HCT116 (cell line): ENCODE results near the gene DCAF5. TPM values are rescaled to one million over a fixed set of nuclear protein-coding genes. Genes with fewer than 3 reads are reported as not detected.
A peak's percentile ranks its signal among the peaks of the same experiment; 100 is the strongest.

Source experiments
- ATAC-seq: fragments of 200-7000 bp; cut with Tn5 transposase; 2 replicates; pipeline ENCODE4 v1.9.1; 2020; ENCODE audit warnings: mild to moderate bottlenecking, moderate library complexity
- BruUV-seq: library from RNA; stranded (reverse); fragments of 400-500 nt; replicated peaks from 2 replicates; lab custom pipeline; 2021; lab: Mats Ljungman, UMichigan
- CTCF ChIA-PET: fragments of 300-600 bp; sonication (Branson Sonifier 250); formaldehyde crosslinking; loops from one replicate; lab custom pipeline; 2021; ENCODE audit warnings: antibody characterized with exemption; lab: Charles Lee
- POLR2A ChIA-PET: fragments of 300-600, 350-600 bp; sonication (Branson Sonifier 250); formaldehyde crosslinking; loops from one replicate; lab custom pipeline; 2021; ENCODE audit warnings: antibody characterized with exemption; lab: Charles Lee
- RAD21 ChIA-PET, 2 experiments: fragments of 300-600 bp; sonication (Branson Sonifier 250); formaldehyde crosslinking; loops; one replicate each; lab custom pipeline; 2023; ENCODE audit warnings: low total read pairs in 2 of 2; ENCODE audit not compliant: uncharacterized antibody in 2 of 2, unreplicated experiment in 2 of 2, low non-redundant PET in 1 of 2; lab: Charles Lee
- DNase-seq: peaks from one replicate; pipeline ENCODE4 v3.0.0-alpha.2; 2010; ENCODE audit warnings: low read depth, low spot score
- H2AFZ ChIP-seq: fragments of 200-600 bp; shearing (Covaris generic), sonication (generic); 2 replicates; pipeline ENCODE4 v1.6.1; 2017; ENCODE audit warnings: low read depth, mixed run types, mixed read lengths, antibody characterized with exemption, low read length; ENCODE audit not compliant: poor library complexity, severe bottlenecking
- H3K27ac ChIP-seq: 2 replicates; pipeline ENCODE4 v1.5.1; 2012; ENCODE audit warnings: low read depth, low read length
- H3K27me3 ChIP-seq: fragments of 200-600 bp; sonication (generic); 2 replicates; pipeline ENCODE4 v1.6.1; 2016; ENCODE audit warnings: mixed run types, low read length, mixed read lengths; ENCODE audit not compliant: insufficient read depth
- H3K36me3 ChIP-seq, 2 experiments: fragments of 200-500 bp in 1 of 2; fragments of 200-600 bp in 1 of 2; sonication (Bioruptor generic) in 1 of 2; sonication (generic) in 1 of 2; 2 replicates each; pipeline versions ENCODE4 v1.5.1 to v1.6.1; 2014 to 2016; ENCODE audit warnings: low read length in 2 of 2, inconsistent platforms in 1 of 2, mixed read lengths in 1 of 2, mixed run types in 1 of 2; ENCODE audit not compliant: insufficient read depth in 2 of 2, control insufficient read depth in 1 of 2
- H3K4me1 ChIP-seq, 2 experiments: fragments of 200-600 bp in 1 of 2; sonication (generic) in 1 of 2; 2 replicates each; pipeline versions ENCODE4 v1.5.1 to v1.6.1; 2012 to 2017; ENCODE audit warnings: low read length in 2 of 2, inconsistent platforms in 1 of 2, mild to moderate bottlenecking in 1 of 2, mixed read lengths in 1 of 2, mixed run types in 1 of 2, moderate library complexity in 1 of 2; ENCODE audit not compliant: insufficient read depth in 2 of 2, control insufficient read depth in 1 of 2
- H3K4me2 ChIP-seq: fragments of 200-600 bp; sonication (generic); 2 replicates; pipeline ENCODE4 v1.6.1; 2017; ENCODE audit warnings: mixed run types, low read length, mixed read lengths
- H3K4me3 ChIP-seq, 2 experiments: fragments of 200-600 bp in 1 of 2; sonication (generic) in 1 of 2; replicated peaks in 1 of 2; 2 replicates each; pipeline ENCODE4 v1.5.1; 2011 to 2016; ENCODE audit warnings: low read length in 2 of 2, control low read depth in 1 of 2, low read depth in 1 of 2, mild to moderate bottlenecking in 1 of 2, mixed read lengths in 1 of 2, mixed run types in 1 of 2
- H3K79me2 ChIP-seq: fragments of 200-600 bp; sonication (generic); 2 replicates; pipeline ENCODE4 v1.6.1; 2017; ENCODE audit warnings: mild to moderate bottlenecking, mixed run types, low read length, moderate library complexity, mixed read lengths; ENCODE audit not compliant: insufficient read depth
- H3K9ac ChIP-seq: fragments of 200-600 bp; sonication (generic); 2 replicates; pipeline ENCODE4 v1.6.1; 2016; ENCODE audit warnings: low read length, mixed read lengths
- H3K9me2 ChIP-seq: fragments of 200-600 bp; sonication (generic), shearing (Covaris generic); 2 replicates; pipeline ENCODE4 v1.6.1; 2017; ENCODE audit warnings: mixed run types, mild to moderate bottlenecking, moderate library complexity; ENCODE audit not compliant: insufficient read depth
- H3K9me3 ChIP-seq, 2 experiments: fragments of 200-500 bp in 1 of 2; fragments of 200-600 bp in 1 of 2; sonication (Bioruptor generic) in 1 of 2; sonication (generic) in 1 of 2; 2 replicates each; pipeline ENCODE4 v1.6.1; 2014 to 2017; ENCODE audit warnings: low read length in 2 of 2, mixed read lengths in 2 of 2, inconsistent platforms in 1 of 2, low read depth in 1 of 2, mild to moderate bottlenecking in 1 of 2, mixed run types in 1 of 2, moderate library complexity in 1 of 2; ENCODE audit not compliant: control insufficient read depth in 1 of 2, insufficient read depth in 1 of 2
- H4K20me1 ChIP-seq: fragments of 200-600 bp; sonication (generic), shearing (Covaris generic); 2 replicates; pipeline ENCODE4 v1.6.1; 2017; ENCODE audit warnings: mixed run types, mild to moderate bottlenecking, moderate library complexity; ENCODE audit not compliant: insufficient read depth
- EGR1 ChIP-seq: IDR thresholded peaks from 2 replicates; pipeline ENCODE4 v1.6.1; 2012; ENCODE audit warnings: low read depth
- EZH2 ChIP-seq: fragments of 200-600 bp; sonication (generic); IDR thresholded peaks from 2 replicates; pipeline ENCODE4 v1.6.1; 2017; ENCODE audit warnings: antibody characterized with exemption, mixed run types
- YY1 ChIP-seq: IDR thresholded peaks from 2 replicates; pipeline ENCODE4 v1.6.1; 2011; ENCODE audit warnings: low read length, low read depth, moderate library complexity, mild to moderate bottlenecking; ENCODE audit not compliant: insufficient replicate concordance; ENCODE audit errors: extremely low read depth
- intact Hi-C: fragments of 100-400 bp; cut with micrococcal nuclease; formaldehyde crosslinking; loops from 2 replicates; pipeline ENCODE4 v1.10.0; 2022
- total RNA-seq: library from RNA; stranded (reverse); gene quantifications from one replicate; pipeline ENCODE4 v1.2.1, GENCODE V29; 2021; ENCODE audit not compliant: unreplicated experiment
- TF ChIP-seq, protein P1 (sequence below): IDR thresholded peaks from 2 replicates; pipeline ENCODE4 v1.6.1; 2012; ENCODE audit warnings: low read depth

The DCAF5 gene
- total RNA-seq, 1 experiment from 2014 or later: 27.1 TPM

GRCh38 chr14:69006346-69006745, 146.6 kb downstream of the DCAF5 start:
- intact Hi-C loops: no loop called here
- ChIA-PET POLR2A (no interaction called here), RAD21 (no interaction called here), CTCF (no interaction called here)
- no TSS peak for BruUV-seq
- TF ChIP-seq EGR1 (no peak), YY1 (no peak), EZH2 (no peak)
- TF ChIP-seq, protein P1, sequence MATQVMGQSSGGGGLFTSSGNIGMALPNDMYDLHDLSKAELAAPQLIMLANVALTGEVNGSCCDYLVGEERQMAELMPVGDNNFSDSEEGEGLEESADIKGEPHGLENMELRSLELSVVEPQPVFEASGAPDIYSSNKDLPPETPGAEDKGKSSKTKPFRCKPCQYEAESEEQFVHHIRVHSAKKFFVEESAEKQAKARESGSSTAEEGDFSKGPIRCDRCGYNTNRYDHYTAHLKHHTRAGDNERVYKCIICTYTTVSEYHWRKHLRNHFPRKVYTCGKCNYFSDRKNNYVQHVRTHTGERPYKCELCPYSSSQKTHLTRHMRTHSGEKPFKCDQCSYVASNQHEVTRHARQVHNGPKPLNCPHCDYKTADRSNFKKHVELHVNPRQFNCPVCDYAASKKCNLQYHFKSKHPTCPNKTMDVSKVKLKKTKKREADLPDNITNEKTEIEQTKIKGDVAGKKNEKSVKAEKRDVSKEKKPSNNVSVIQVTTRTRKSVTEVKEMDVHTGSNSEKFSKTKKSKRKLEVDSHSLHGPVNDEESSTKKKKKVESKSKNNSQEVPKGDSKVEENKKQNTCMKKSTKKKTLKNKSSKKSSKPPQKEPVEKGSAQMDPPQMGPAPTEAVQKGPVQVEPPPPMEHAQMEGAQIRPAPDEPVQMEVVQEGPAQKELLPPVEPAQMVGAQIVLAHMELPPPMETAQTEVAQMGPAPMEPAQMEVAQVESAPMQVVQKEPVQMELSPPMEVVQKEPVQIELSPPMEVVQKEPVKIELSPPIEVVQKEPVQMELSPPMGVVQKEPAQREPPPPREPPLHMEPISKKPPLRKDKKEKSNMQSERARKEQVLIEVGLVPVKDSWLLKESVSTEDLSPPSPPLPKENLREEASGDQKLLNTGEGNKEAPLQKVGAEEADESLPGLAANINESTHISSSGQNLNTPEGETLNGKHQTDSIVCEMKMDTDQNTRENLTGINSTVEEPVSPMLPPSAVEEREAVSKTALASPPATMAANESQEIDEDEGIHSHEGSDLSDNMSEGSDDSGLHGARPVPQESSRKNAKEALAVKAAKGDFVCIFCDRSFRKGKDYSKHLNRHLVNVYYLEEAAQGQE: no peak
- Histone ChIP-seq H3K27ac (no peak overlapping the region), H4K20me1 (no peaks in the 10 kb centered on the region), H3K9ac (no peak overlapping the region), H3K79me2 (no peaks in the 10 kb centered on the region), H3K9me3 (no peaks in the 10 kb centered on the region), H3K4me3 (no peak overlapping the region), H2AFZ (no peak overlapping the region), H3K9me2 (no peaks in the 10 kb centered on the region), H3K4me2 (peak overlapping the region; percentile 69; the same call in 1 of the 2 replicates), H3K27me3 (no peaks in the 10 kb centered on the region), H3K4me1 (peaks cover 23 to 30% of the 10 kb centered on the region in 2 experiments), H3K36me3 (no peaks in the 10 kb centered on the region)
- no peak for DNase-seq
- no peak for ATAC-seq
